OCI-LY7 (cell line): ENCODE data around the gene EIF4E1B. TPM values are rescaled to one million over a fixed set of nuclear protein-coding genes. Genes with fewer than 3 reads are reported as not detected.

Experiments used
- BruUV-seq: library from RNA; stranded (reverse); fragments of 400-500 nt; replicated peaks from 2 replicates; lab custom pipeline; 2021; lab: Mats Ljungman, UMichigan
- CTCF ChIA-PET: fragments of 300-600 bp; sonication (Branson Sonifier 250); formaldehyde crosslinking; loops from one replicate; lab custom pipeline; 2022; ENCODE audit warnings: antibody characterized with exemption; ENCODE audit not compliant: unreplicated experiment; lab: Charles Lee
- POLR2A ChIA-PET: fragments of 300-600 bp; sonication (Branson Sonifier 250); formaldehyde crosslinking; loops from one replicate; lab custom pipeline; 2022; ENCODE audit warnings: antibody characterized with exemption; lab: Charles Lee
- DNase-seq: peaks from one replicate; pipeline ENCODE4 v3.0.0-alpha.2; 2015; ENCODE audit warnings: low spot score
- H2AFZ ChIP-seq: fragments of 200-600 bp; sonication (generic), shearing (Covaris generic); 2 replicates; pipeline ENCODE4 v1.6.1; 2014; ENCODE audit warnings: mild to moderate bottlenecking, antibody characterized with exemption, low read length, moderate library complexity
- H3K27ac ChIP-seq: fragments of 200-600 bp; sonication (generic); 2 replicates; pipeline ENCODE4 v1.5.1; 2014; ENCODE audit warnings: mixed run types, low read depth, mild to moderate bottlenecking, moderate library complexity, low read length, inconsistent platforms; ENCODE audit not compliant: poor library complexity, severe bottlenecking
- H3K36me3 ChIP-seq: fragments of 200-600 bp; sonication (generic); 2 replicates; pipeline ENCODE4 v1.6.1; 2014; ENCODE audit warnings: mild to moderate bottlenecking, antibody characterized with exemption, low read length, moderate library complexity, mixed read lengths; ENCODE audit not compliant: insufficient read depth
- H3K4me1 ChIP-seq: fragments of 200-600 bp; sonication (generic); 2 replicates; pipeline ENCODE4 v1.5.1; 2014; ENCODE audit warnings: mild to moderate bottlenecking, low read length; ENCODE audit not compliant: insufficient read depth, poor library complexity, severe bottlenecking
- H3K4me2 ChIP-seq: fragments of 200-600 bp; sonication (generic); 2 replicates; pipeline ENCODE4 v1.6.1; 2014; ENCODE audit warnings: mild to moderate bottlenecking, low read length
- H3K4me3 ChIP-seq: fragments of 200-600 bp; sonication (generic); 2 replicates; pipeline ENCODE4 v1.5.1; 2014; ENCODE audit warnings: mild to moderate bottlenecking, low read depth, low read length; ENCODE audit not compliant: poor library complexity, severe bottlenecking
- H3K79me2 ChIP-seq: fragments of 200-600 bp; sonication (generic); 2 replicates; pipeline ENCODE4 v1.6.1; 2016; ENCODE audit warnings: low read depth, mild to moderate bottlenecking, low read length, moderate library complexity, mixed read lengths; ENCODE audit not compliant: insufficient read depth
- H3K9me2 ChIP-seq: fragments of 200-600 bp; sonication (generic); 2 replicates; pipeline ENCODE4 v1.6.1; 2016; ENCODE audit warnings: mild to moderate bottlenecking, low read length, mixed read lengths; ENCODE audit not compliant: insufficient read depth
- H3K9me3 ChIP-seq: fragments of 200-600 bp; sonication (generic); 2 replicates; pipeline ENCODE4 v1.6.1; 2014; ENCODE audit warnings: mild to moderate bottlenecking, mixed run types, low read length, mixed read lengths
- H4K20me1 ChIP-seq: fragments of 200-600 bp; sonication (generic); 2 replicates; pipeline ENCODE4 v1.6.1; 2014; ENCODE audit warnings: mild to moderate bottlenecking, antibody characterized with exemption, low read length, moderate library complexity, mixed read lengths; ENCODE audit not compliant: insufficient read depth
- EZH2phosphoT487 ChIP-seq: fragments of 200-600 bp; sonication (generic); IDR thresholded peaks from 2 replicates; pipeline ENCODE4 v1.6.1; 2018; ENCODE audit warnings: low read depth, borderline replicate concordance, mild to moderate bottlenecking, mixed run types, antibody characterized with exemption, low read length, moderate library complexity, mixed read lengths
- intact Hi-C: fragments of 100-400 bp; cut with micrococcal nuclease; formaldehyde crosslinking; loops from one replicate; pipeline ENCODE4 v1.10.0; 2022; ENCODE audit not compliant: unreplicated experiment
- total RNA-seq, 2 experiments: library from RNA; depleted of rRNA in 1 of 2; stranded (reverse); fragments of >200 nt in 1 of 2; shearing (Covaris generic) in 1 of 2; gene quantifications; 2 replicates each; pipeline ENCODE4 v1.2.3, GENCODE V29; 2014 to 2022
- TF ChIP-seq, protein P1 (sequence below): fragments of 200-600 bp; sonication (generic); conservative IDR thresholded peaks from 2 replicates; pipeline ENCODE4 v1.5.1; 2014; ENCODE audit warnings: mild to moderate bottlenecking, antibody characterized with exemption, low read length, moderate library complexity, mixed read lengths

EIF4E1B gene
- total RNA-seq, 2 experiments from 2014 or later: 0.16 to 2.4 TPM

GRCh38 chr5:176633598-176633997 is 3.1 kb downstream of the EIF4E1B start:
- Histone ChIP-seq H3K4me1 (peaks cover 63% of the 10 kb centered on the region), H3K9me3 (no peaks in the 10 kb centered on the region), H3K36me3 (no peaks in the 10 kb centered on the region), H3K79me2 (no peaks in the 10 kb centered on the region; the same call in 1 of the 2 replicates), H3K9me2 (no peaks in the 10 kb centered on the region), H2AFZ (peak overlapping the region; percentile 71; the same call in 1 of the 2 replicates), H3K4me3 (peak overlapping the region; percentile 66), H4K20me1 (no peaks in the 10 kb centered on the region), H3K27ac (peak overlapping the region; percentile 81), H3K4me2 (peak overlapping the region; percentile 88)
- TF ChIP-seq EZH2phosphoT487: no peak
- TF ChIP-seq, protein P1, sequence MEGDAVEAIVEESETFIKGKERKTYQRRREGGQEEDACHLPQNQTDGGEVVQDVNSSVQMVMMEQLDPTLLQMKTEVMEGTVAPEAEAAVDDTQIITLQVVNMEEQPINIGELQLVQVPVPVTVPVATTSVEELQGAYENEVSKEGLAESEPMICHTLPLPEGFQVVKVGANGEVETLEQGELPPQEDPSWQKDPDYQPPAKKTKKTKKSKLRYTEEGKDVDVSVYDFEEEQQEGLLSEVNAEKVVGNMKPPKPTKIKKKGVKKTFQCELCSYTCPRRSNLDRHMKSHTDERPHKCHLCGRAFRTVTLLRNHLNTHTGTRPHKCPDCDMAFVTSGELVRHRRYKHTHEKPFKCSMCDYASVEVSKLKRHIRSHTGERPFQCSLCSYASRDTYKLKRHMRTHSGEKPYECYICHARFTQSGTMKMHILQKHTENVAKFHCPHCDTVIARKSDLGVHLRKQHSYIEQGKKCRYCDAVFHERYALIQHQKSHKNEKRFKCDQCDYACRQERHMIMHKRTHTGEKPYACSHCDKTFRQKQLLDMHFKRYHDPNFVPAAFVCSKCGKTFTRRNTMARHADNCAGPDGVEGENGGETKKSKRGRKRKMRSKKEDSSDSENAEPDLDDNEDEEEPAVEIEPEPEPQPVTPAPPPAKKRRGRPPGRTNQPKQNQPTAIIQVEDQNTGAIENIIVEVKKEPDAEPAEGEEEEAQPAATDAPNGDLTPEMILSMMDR: no peak
- no TSS peak for BruUV-seq
- POLR2A ChIA-PET: interaction anchor here (0.7 to 3.2 kb wide), 2 partner anchors 13 to 27 kb away, joined by 3 to 15 read pairs; partner anchors contain the start of gene TSPAN17
- peak; percentile 80 for DNase-seq
- intact Hi-C loops: no loop called here
- CTCF ChIA-PET: interaction anchor here (1.0 kb wide), 1 partner anchor 63 kb away, joined by 4 read pairs; no protein-coding TSS in a partner anchor

GRCh38 chr5:176636426-176636825 is 6.0 kb downstream of the EIF4E1B start:
- POLR2A ChIA-PET: no interaction called here
- TF ChIP-seq, protein P1: no peak
- no peak for TF ChIP-seq EZH2phosphoT487

DNA sequence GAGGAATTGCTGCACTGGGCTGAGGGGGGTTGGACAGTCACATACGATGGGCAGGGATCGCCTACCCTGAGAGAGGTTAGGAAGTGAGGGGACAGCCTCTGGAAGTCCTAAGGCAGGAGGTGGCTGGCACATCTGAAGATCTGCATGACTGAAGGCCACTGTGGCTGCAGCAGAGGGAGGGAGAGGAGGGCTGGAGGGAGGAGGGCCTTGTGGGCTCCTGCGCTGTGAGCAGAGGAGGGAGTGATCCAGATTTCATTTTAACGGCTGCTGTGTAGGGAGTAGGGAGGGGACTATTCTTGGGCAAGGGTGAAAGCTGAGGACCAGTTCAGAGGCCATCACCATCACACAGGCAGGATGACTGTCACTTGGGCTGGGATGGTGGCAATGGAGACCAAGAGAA is 7.1 kb downstream of the EIF4E1B start:
- TF ChIP-seq EZH2phosphoT487: no peak
- TF ChIP-seq, protein P1: no peak
- H3K4me2 ChIP-seq: no peak overlapping the region
- peaks cover 29% of the 10 kb centered on the region for H3K4me1 ChIP-seq
- H4K20me1 ChIP-seq: no peaks in the 10 kb centered on the region
- no peaks in the 10 kb centered on the region for H3K9me3 ChIP-seq
- H3K36me3 ChIP-seq: no peaks in the 10 kb centered on the region
- no TSS peak for BruUV-seq
- no peak overlapping the region for H3K4me3 ChIP-seq
- no peaks in the 10 kb centered on the region for H3K9me2 ChIP-seq
- DNase-seq: no peak
- ChIA-PET POLR2A (no interaction called here), CTCF (no interaction called here)
- H3K27ac ChIP-seq: no peak overlapping the region
- H3K79me2 ChIP-seq: no peaks in the 10 kb centered on the region; the same call in 1 of the 2 replicates
- intact Hi-C loops: no loop called here
- no peak overlapping the region for H2AFZ ChIP-seq

More at GRCh38 chr5:176636426-176636825, 6.0 kb downstream of the EIF4E1B start:
- CTCF ChIA-PET: no interaction called here
- Histone ChIP-seq H3K4me3 (no peak overlapping the region), H3K4me2 (no peak overlapping the region), H3K4me1 (peaks cover 38% of the 10 kb centered on the region), H3K9me2 (no peaks in the 10 kb centered on the region), H4K20me1 (no peaks in the 10 kb centered on the region), H3K79me2 (no peaks in the 10 kb centered on the region; the same call in 1 of the 2 replicates), H3K27ac (no peak overlapping the region), H2AFZ (no peak overlapping the region), H3K36me3 (no peaks in the 10 kb centered on the region), H3K9me3 (no peaks in the 10 kb centered on the region)
- no peak for DNase-seq
- BruUV-seq: no TSS peak
- intact Hi-C loops: no loop called here
